Mucosa of rectum (tissue), 2 donors: Measurements from ENCODE around the gene NINL.

Source experiments
- H3K27ac ChIP-seq, 2 donors: one replicate each; pipeline ENCODE4 v1.7.0; 2013; ENCODE audit warnings: inconsistent platforms in 2 of 2, low read depth in 2 of 2, low read length in 2 of 2
- H3K27me3 ChIP-seq, 2 donors: one replicate each; pipeline ENCODE4 v1.7.0; 2013; ENCODE audit warnings: low read length in 2 of 2; ENCODE audit not compliant: control insufficient read depth in 2 of 2, insufficient read depth in 2 of 2
- H3K36me3 ChIP-seq, 2 donors: one replicate each; pipeline ENCODE4 v1.7.0; 2013; ENCODE audit warnings: low read length in 2 of 2; ENCODE audit not compliant: control insufficient read depth in 2 of 2, insufficient read depth in 2 of 2
- H3K4me1 ChIP-seq, 2 donors: one replicate each; pipeline ENCODE4 v1.7.0; 2013; ENCODE audit warnings: low read length in 2 of 2, mild to moderate bottlenecking in 1 of 2; ENCODE audit not compliant: control insufficient read depth in 2 of 2, insufficient read depth in 2 of 2
- H3K4me3 ChIP-seq, 2 donors: one replicate each; pipeline ENCODE4 v1.7.0; 2013; ENCODE audit warnings: low read length in 2 of 2
- H3K9ac ChIP-seq, 2 donors: one replicate each; pipeline ENCODE4 v1.7.0; 2013; ENCODE audit warnings: low read length in 2 of 2, low read depth in 1 of 2, mild to moderate bottlenecking in 1 of 2
- H3K9me3 ChIP-seq, 2 donors: one replicate each; pipeline ENCODE4 v1.7.0; 2013; ENCODE audit warnings: low read length in 2 of 2; ENCODE audit not compliant: control insufficient read depth in 2 of 2
- donor health status: healthy.
- donor health status: Normal muscosa, but diverticular disease.

NINL gene

GRCh38 chr20:25574411-25574810, 10.9 kb downstream of the NINL start:
- H3K4me1 ChIP-seq: no peaks in the 10 kb centered on the region
- no peaks in the 10 kb centered on the region for H3K27me3 ChIP-seq
- H3K9ac ChIP-seq: no peak overlapping the region
- no peaks in the 10 kb centered on the region for H3K9me3 ChIP-seq
- no peak overlapping the region for H3K27ac ChIP-seq
- H3K36me3 ChIP-seq: no peaks in the 10 kb centered on the region
- H3K4me3 ChIP-seq: no peak overlapping the region

- no peak overlapping the region for H3K4me3 ChIP-seq
- H3K4me1 ChIP-seq: no peaks in the 10 kb centered on the region
- H3K9me3 ChIP-seq: no peaks in the 10 kb centered on the region
- H3K27me3 ChIP-seq: no peaks in the 10 kb centered on the region
- H3K36me3 ChIP-seq: no peaks in the 10 kb centered on the region
- no peak overlapping the region for H3K27ac ChIP-seq
- no peak overlapping the region for H3K9ac ChIP-seq
These were observed 11.8 kb downstream of the NINL start for GRCh38 chr20:25573288-25574251.

GRCh38 chr20:25571817-25572216, 13.5 kb downstream of the NINL start:
- Histone ChIP-seq H3K9me3 (no peaks in the 10 kb centered on the region), H3K4me1 (no peaks in the 10 kb centered on the region), H3K27me3 (no peaks in the 10 kb centered on the region), H3K36me3 (no peaks in the 10 kb centered on the region), H3K27ac (no peak overlapping the region), H3K4me3 (no peak overlapping the region), H3K9ac (no peak overlapping the region)

- H3K27ac ChIP-seq: no peak overlapping the region
- no peak overlapping the region for H3K4me3 ChIP-seq
- no peaks in the 10 kb centered on the region for H3K36me3 ChIP-seq
- no peaks in the 10 kb centered on the region for H3K4me1 ChIP-seq
- H3K9me3 ChIP-seq: no peaks in the 10 kb centered on the region
- no peaks in the 10 kb centered on the region for H3K27me3 ChIP-seq
- H3K9ac ChIP-seq: no peak overlapping the region
These were observed 14.1 kb downstream of the NINL start for GRCh38 chr20:25571240-25571639.

GRCh38 chr20:25570148-25570530, 15.2 kb downstream of the NINL start:
- no peaks in the 10 kb centered on the region for H3K27me3 ChIP-seq
- H3K4me1 ChIP-seq: no peaks in the 10 kb centered on the region
- no peaks in the 10 kb centered on the region for H3K36me3 ChIP-seq
- no peaks in the 10 kb centered on the region for H3K9me3 ChIP-seq
- H3K4me3 ChIP-seq: no peak overlapping the region
- no peak overlapping the region for H3K9ac ChIP-seq
- no peak overlapping the region for H3K27ac ChIP-seq

GRCh38 chr20:25567286-25567685, 18.0 kb downstream of the NINL start:
- no peak overlapping the region for H3K27ac ChIP-seq
- no peaks in the 10 kb centered on the region for H3K4me1 ChIP-seq
- H3K27me3 ChIP-seq: no peaks in the 10 kb centered on the region
- H3K4me3 ChIP-seq: no peak overlapping the region
- no peaks in the 10 kb centered on the region for H3K9me3 ChIP-seq
- H3K36me3 ChIP-seq: no peaks in the 10 kb centered on the region
- no peak overlapping the region for H3K9ac ChIP-seq

- Histone ChIP-seq H3K9me3 (no peaks in the 10 kb centered on the region), H3K4me3 (no peak overlapping the region), H3K36me3 (no peaks in the 10 kb centered on the region), H3K4me1 (no peaks in the 10 kb centered on the region), H3K27me3 (no peaks in the 10 kb centered on the region), H3K9ac (no peak overlapping the region), H3K27ac (no peak overlapping the region)
These were observed 18.5 kb downstream of the NINL start for GRCh38 chr20:25566821-25567220.

GRCh38 chr20:25565578-25566157, 19.7 kb downstream of the NINL start:
- Histone ChIP-seq H3K36me3 (no peaks in the 10 kb centered on the region), H3K9ac (no peak overlapping the region), H3K4me3 (no peak overlapping the region), H3K9me3 (no peaks in the 10 kb centered on the region), H3K4me1 (no peaks in the 10 kb centered on the region), H3K27ac (no peak overlapping the region), H3K27me3 (no peaks in the 10 kb centered on the region)

- Histone ChIP-seq H3K4me1 (no peaks in the 10 kb centered on the region), H3K9me3 (no peaks in the 10 kb centered on the region), H3K4me3 (no peak overlapping the region), H3K9ac (no peak overlapping the region), H3K27ac (no peak overlapping the region), H3K36me3 (no peaks in the 10 kb centered on the region), H3K27me3 (no peaks in the 10 kb centered on the region)
These were observed 21.5 kb downstream of the NINL start for GRCh38 chr20:25563876-25564275.

GRCh38 chr20:25563362-25563761, 22.0 kb downstream of the NINL start:
- no peak overlapping the region for H3K9ac ChIP-seq
- no peak overlapping the region for H3K27ac ChIP-seq
- no peaks in the 10 kb centered on the region for H3K36me3 ChIP-seq
- no peaks in the 10 kb centered on the region for H3K9me3 ChIP-seq
- no peaks in the 10 kb centered on the region for H3K27me3 ChIP-seq
- no peaks in the 10 kb centered on the region for H3K4me1 ChIP-seq
- no peak overlapping the region for H3K4me3 ChIP-seq
